A673 (cell line): ENCODE measurements around the gene TRIM16. TPM values are rescaled to one million over a fixed set of nuclear protein-coding genes. Genes with fewer than 3 reads are reported as not detected.
"Not testable (repeated sequence)": the region's sequence is repeated elsewhere in the genome, so short reads cannot be mapped to it uniquely, and the experiment has no call there.

ENCODE experiments used
- BruUV-seq: library from RNA; stranded (reverse); fragments of 400-500 nt; replicated peaks from 2 replicates; lab custom pipeline; 2021; lab: Mats Ljungman, UMichigan
- CTCF ChIA-PET: fragments of 300-600 bp; sonication (Branson Sonifier 250); formaldehyde crosslinking; loops from one replicate; lab custom pipeline; 2022; ENCODE audit warnings: antibody characterized with exemption; lab: Charles Lee
- POLR2A ChIA-PET: fragments of 300-600 bp; sonication (Branson Sonifier 250); formaldehyde crosslinking; loops from one replicate; lab custom pipeline; 2022; ENCODE audit warnings: antibody characterized with exemption; ENCODE audit not compliant: low non-redundant PET; lab: Charles Lee
- DNase-seq: peaks from one replicate; pipeline ENCODE4 v3.0.0-alpha.2; 2015; ENCODE audit warnings: low spot score
- H3K27ac ChIP-seq: fragments of 200-600 bp; sonication (generic); 2 replicates; pipeline ENCODE4 v1.5.1; 2016; ENCODE audit warnings: mixed run types, low read depth, mild to moderate bottlenecking, mixed read lengths, antibody characterized with exemption, low read length; ENCODE audit not compliant: poor library complexity, severe bottlenecking
- H3K27me3 ChIP-seq: fragments of 200-600 bp; sonication (generic); replicated peaks from 2 replicates; pipeline ENCODE4 v1.6.1; 2017; ENCODE audit warnings: mixed run types, low read depth, mild to moderate bottlenecking, mixed read lengths, antibody characterized with exemption, low read length; ENCODE audit not compliant: insufficient read depth, poor library complexity
- H3K36me3 ChIP-seq: fragments of 200-600 bp; sonication (generic); 2 replicates; pipeline ENCODE4 v1.6.1; 2016; ENCODE audit warnings: mixed run types, mild to moderate bottlenecking, mixed read lengths, antibody characterized with exemption, low read length; ENCODE audit not compliant: insufficient read depth, poor library complexity, severe bottlenecking
- H3K4me1 ChIP-seq: fragments of 200-600 bp; sonication (generic); 2 replicates; pipeline ENCODE4 v1.6.1; 2017; ENCODE audit warnings: mixed run types, mild to moderate bottlenecking, mixed read lengths, antibody characterized with exemption, low read length; ENCODE audit not compliant: insufficient read depth, poor library complexity, severe bottlenecking
- H3K4me3 ChIP-seq: fragments of 200-600 bp; sonication (generic); 2 replicates; pipeline ENCODE4 v1.5.1; 2016; ENCODE audit warnings: low read depth, mixed run types, mild to moderate bottlenecking, mixed read lengths, low read length; ENCODE audit not compliant: poor library complexity, severe bottlenecking
- H3K9me3 ChIP-seq: fragments of 200-600 bp; sonication (generic); 2 replicates; pipeline ENCODE4 v1.6.1; 2016; ENCODE audit warnings: mixed run types, low read depth, mild to moderate bottlenecking, mixed read lengths, antibody characterized with exemption, low read length; ENCODE audit not compliant: poor library complexity, severe bottlenecking
- CTCF ChIP-seq: fragments of 300-800, 200-600 bp; sonication (generic); conservative IDR thresholded peaks from 2 replicates; pipeline ENCODE4 v1.5.1; 2017; ENCODE audit warnings: low read depth, mild to moderate bottlenecking, antibody characterized with exemption, low read length, moderate library complexity, mixed read lengths
- EZH2 ChIP-seq: fragments of 200-600 bp; sonication (generic); IDR thresholded peaks from 2 replicates; pipeline ENCODE4 v1.6.1; 2017; ENCODE audit warnings: borderline replicate concordance, low read depth, mild to moderate bottlenecking, mixed read lengths, antibody characterized with exemption, low read length; ENCODE audit not compliant: poor library complexity, severe bottlenecking
- intact Hi-C: fragments of 100-400 bp; cut with micrococcal nuclease; formaldehyde crosslinking; loops from one replicate; pipeline ENCODE4 v1.10.0; 2022; ENCODE audit not compliant: unreplicated experiment
- total RNA-seq: library from RNA; stranded (reverse); gene quantifications from 2 replicates; pipeline ENCODE4 v1.2.3, GENCODE V29; 2021

Gene TRIM16
- total RNA-seq, 1 experiment from 2014 or later: 62.5 TPM

- intact Hi-C loops: no loop called here
- Histone ChIP-seq H3K4me3 (no peak overlapping the region), H3K4me1 (peaks cover 15% of the 10 kb centered on the region), H3K27ac (no peak overlapping the region), H3K27me3 (no peaks in the 10 kb centered on the region), H3K9me3 (no peaks in the 10 kb centered on the region), H3K36me3 (no peaks in the 10 kb centered on the region)
- POLR2A ChIA-PET: no interaction called here
- no peak for DNase-seq
- TF ChIP-seq EZH2 (no peak), CTCF (no peak)
- CTCF ChIA-PET: no interaction called here
- BruUV-seq: no TSS peak
Measured at GRCh38 chr17:15654886-15655561, 29.1 kb downstream of the TRIM16 start.

- CTCF ChIA-PET, BruUV-seq, intact Hi-C loops: not testable (repeated sequence)
Measured at GRCh38 chr17:15654401-15654800, 29.7 kb downstream of the TRIM16 start.

GRCh38 chr17:15652960-15653359, 31.2 kb downstream of the TRIM16 start:
- H3K9me3 ChIP-seq: no peaks in the 10 kb centered on the region
- no peak for DNase-seq
- no peaks in the 10 kb centered on the region for H3K27me3 ChIP-seq
- ChIA-PET CTCF (no interaction called here), POLR2A (no interaction called here)
- peaks cover 20% of the 10 kb centered on the region for H3K4me1 ChIP-seq
- H3K36me3 ChIP-seq: no peaks in the 10 kb centered on the region
- intact Hi-C loops: no loop called here
- H3K27ac ChIP-seq: no peak overlapping the region
- no TSS peak for BruUV-seq
- TF ChIP-seq EZH2 (no peak), CTCF (no peak)
- H3K4me3 ChIP-seq: no peak overlapping the region

More at GRCh38 chr17:15654401-15654800, 29.7 kb downstream of the TRIM16 start:
- H3K27me3 ChIP-seq, H3K27ac ChIP-seq, DNase-seq, POLR2A ChIA-PET, H3K9me3 ChIP-seq, H3K36me3 ChIP-seq, H3K4me3 ChIP-seq: not testable (repeated sequence)
- peaks cover 20% of the 10 kb centered on the region for H3K4me1 ChIP-seq
